Mesendoderm (in vitro differentiated cells): Measurements from ENCODE around the gene CSK.

ENCODE experiments used
- DNase-seq: peaks from one replicate; pipeline ENCODE4 v3.0.0; 2013
- H2AK5ac ChIP-seq: 2 replicates; pipeline ENCODE4 v1.6.1; 2013; ENCODE audit warnings: low read length, inconsistent platforms
- H2BK120ac ChIP-seq: 2 replicates; pipeline ENCODE4 v1.6.1; 2013; ENCODE audit warnings: low read depth, mild to moderate bottlenecking, low read length, moderate library complexity, mixed read lengths
- H2BK15ac ChIP-seq: replicated peaks from 2 replicates; pipeline ENCODE4 v1.6.1; 2013; ENCODE audit warnings: low read depth, mild to moderate bottlenecking, moderate library complexity
- H2BK5ac ChIP-seq: 2 replicates; pipeline ENCODE4 v1.6.1; 2013; ENCODE audit warnings: low read length, inconsistent platforms
- H3K18ac ChIP-seq: 2 replicates; pipeline ENCODE4 v1.6.1; 2013; ENCODE audit warnings: mild to moderate bottlenecking, low read length, mixed read lengths
- H3K23ac ChIP-seq: one replicate; pipeline ENCODE4 v1.6.1; 2013; ENCODE audit warnings: low read length
- H3K27ac ChIP-seq: 2 replicates; pipeline ENCODE4 v1.5.1; 2013; ENCODE audit warnings: low read depth, mild to moderate bottlenecking, inconsistent platforms, low read length, moderate library complexity
- H3K27me3 ChIP-seq: 2 replicates; pipeline ENCODE4 v1.6.1; 2013; ENCODE audit warnings: low read length, control low read depth, mild to moderate bottlenecking, inconsistent platforms; ENCODE audit not compliant: insufficient read depth, poor library complexity
- H3K36me3 ChIP-seq: 2 replicates; pipeline ENCODE4 v1.6.1; 2013; ENCODE audit warnings: low read length, inconsistent platforms; ENCODE audit not compliant: control insufficient read depth, insufficient read depth
- H3K4ac ChIP-seq: one replicate; pipeline ENCODE4 v1.6.1; 2013; ENCODE audit warnings: low read depth, mild to moderate bottlenecking, low read length, moderate library complexity
- H3K4me1 ChIP-seq: 2 replicates; pipeline ENCODE4 v1.6.1; 2013; ENCODE audit warnings: low read depth, low read length, inconsistent platforms; ENCODE audit not compliant: control insufficient read depth
- H3K4me2 ChIP-seq: 2 replicates; pipeline ENCODE4 v1.6.1; 2013; ENCODE audit warnings: low read length
- H3K4me3 ChIP-seq: 2 replicates; pipeline ENCODE4 v1.5.1; 2013; ENCODE audit warnings: mild to moderate bottlenecking, low read length
- H3K56ac ChIP-seq: one replicate; pipeline ENCODE4 v1.6.1; 2013; ENCODE audit warnings: low read length
- H3K79me1 ChIP-seq: 2 replicates; pipeline ENCODE4 v1.6.1; 2013; ENCODE audit warnings: low read length, inconsistent platforms
- H3K79me2 ChIP-seq: 2 replicates; pipeline ENCODE4 v1.6.1; 2013; ENCODE audit warnings: mild to moderate bottlenecking, low read length; ENCODE audit not compliant: control insufficient read depth, insufficient read depth
- H3K9ac ChIP-seq: 2 replicates; pipeline ENCODE4 v1.6.1; 2013; ENCODE audit warnings: low read length, inconsistent platforms
- H4K5ac ChIP-seq: one replicate; pipeline ENCODE4 v1.6.1; 2013; ENCODE audit warnings: low read length
- H4K8ac ChIP-seq: one replicate; pipeline ENCODE4 v1.6.1; 2013; ENCODE audit warnings: low read depth, mild to moderate bottlenecking, control low read depth, low read length, moderate library complexity
- WGBS: extraction: QIAGEN DNeasy Blood & Tissue Kit; methylation state at CpG from one replicate; pipeline ENCODE4 v1.1.7; 2013; ENCODE audit warnings: low lambda C conversion rate, missing lambda C conversion rate; ENCODE audit not compliant: insufficient coverage; ENCODE audit errors: extremely low coverage; 5-methylcytosine and 5-hydroxymethylcytosine counted together

The CSK gene

DNA sequence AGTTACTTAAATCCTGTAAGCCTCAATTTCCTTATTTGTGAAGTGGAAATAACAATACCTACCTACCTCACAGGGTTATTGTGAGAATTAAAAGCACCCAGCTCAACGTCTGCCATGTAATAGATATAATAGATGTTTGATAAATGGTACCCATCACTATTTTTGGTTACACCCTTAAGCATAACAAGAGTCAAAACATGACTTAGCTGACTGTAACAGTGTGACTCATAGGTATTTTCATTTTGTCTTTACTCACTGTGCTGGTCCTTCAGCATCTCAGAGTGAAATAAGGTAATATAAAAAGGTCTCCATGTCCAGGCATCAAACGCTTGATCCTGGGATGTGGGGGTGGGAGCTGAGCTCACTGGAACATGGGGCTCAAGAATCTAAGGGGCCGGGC, 47.6 kb downstream of the CSK start:
- Histone ChIP-seq H2AK5ac (no peak overlapping the region), H3K4me3 (no peak overlapping the region), H3K4me2 (no peak overlapping the region), H3K18ac (no peak overlapping the region), H3K36me3 (no peaks in the 10 kb centered on the region), H3K79me1 (no peaks in the 10 kb centered on the region), H3K79me2 (no peaks in the 10 kb centered on the region), H3K4me1 (no peaks in the 10 kb centered on the region), H3K4ac (no peak overlapping the region), H3K27ac (no peak overlapping the region), H3K56ac (no peak overlapping the region), H3K23ac (no peak overlapping the region), H2BK120ac (no peak overlapping the region), H4K5ac (no peak overlapping the region), H3K27me3 (peaks cover 7% of the 10 kb centered on the region), H2BK15ac (no peak overlapping the region), H4K8ac (no peak overlapping the region), H3K9ac (no peak overlapping the region), H2BK5ac (no peak overlapping the region)
- no CpG with 5 or more reads among the region's 3 CpGs for WGBS
- no peak for DNase-seq

DNA sequence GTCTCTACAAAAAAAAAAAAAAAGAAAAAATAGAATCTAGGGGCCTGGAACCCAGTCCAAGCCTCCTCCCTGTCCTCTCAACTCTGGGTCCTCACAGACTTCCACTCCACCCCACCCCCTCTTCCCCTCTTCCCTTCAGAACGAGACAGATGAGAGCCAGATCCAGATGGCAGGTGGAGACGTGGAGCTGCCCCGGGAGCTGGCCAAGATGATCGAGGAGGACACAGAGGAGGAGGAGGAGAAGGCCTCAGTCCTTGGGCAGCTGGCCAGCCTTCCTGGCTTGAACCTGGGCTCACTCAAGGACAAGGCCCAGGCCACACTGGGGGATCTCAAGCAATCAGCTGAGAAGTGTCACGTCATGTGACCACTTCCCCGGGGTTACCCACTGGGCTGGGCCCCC, 48.1 kb downstream of the CSK start:
- no peak overlapping the region for H4K5ac ChIP-seq
- no peaks in the 10 kb centered on the region for H3K79me2 ChIP-seq
- H2BK15ac ChIP-seq, result no peak overlapping the region
- H3K56ac ChIP-seq, result no peak overlapping the region
- H4K8ac ChIP-seq, result no peak overlapping the region
- no peak overlapping the region for H3K27ac ChIP-seq
- no peaks in the 10 kb centered on the region for H3K79me1 ChIP-seq
- H3K4me2 ChIP-seq, result no peak overlapping the region
- no peak overlapping the region for H3K9ac ChIP-seq
- no peak overlapping the region for H2BK120ac ChIP-seq
- no peak overlapping the region for H2BK5ac ChIP-seq
- H3K4me1 ChIP-seq, result no peaks in the 10 kb centered on the region
- no peak overlapping the region for H2AK5ac ChIP-seq
- H3K36me3 ChIP-seq, result no peaks in the 10 kb centered on the region
- H3K27me3 ChIP-seq, result peaks cover 5% of the 10 kb centered on the region
- no peak overlapping the region for H3K4ac ChIP-seq
- DNase-seq, result no peak
- H3K4me3 ChIP-seq, result no peak overlapping the region
- no CpG with 5 or more reads among the region's 6 CpGs for whole genome bisulfite sequencing
- no peak overlapping the region for H3K23ac ChIP-seq
- no peak overlapping the region for H3K18ac ChIP-seq

DNA sequence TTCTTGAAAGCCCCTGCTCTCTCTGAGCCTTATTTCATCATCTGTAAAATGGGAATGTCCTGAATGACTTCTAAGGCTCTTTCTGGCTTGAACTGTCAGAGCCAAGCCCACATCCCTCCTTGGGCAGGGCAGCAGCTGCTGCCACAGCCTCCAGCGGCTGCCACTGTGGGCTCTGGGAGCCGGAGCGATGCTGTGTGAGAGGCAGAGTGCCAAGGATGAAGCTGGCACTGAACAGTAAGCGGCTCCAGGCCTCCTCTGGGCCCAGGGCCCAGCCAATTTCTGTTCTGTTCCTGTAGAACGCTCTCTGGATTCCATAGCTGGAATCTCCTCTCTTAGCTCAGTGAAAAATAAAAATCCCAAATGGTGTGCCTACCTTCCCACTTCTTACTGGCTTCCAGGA, 49.0 kb downstream of the CSK start:
- no CpG with 5 or more reads among the region's 5 CpGs for WGBS
- H3K27me3 ChIP-seq, result peaks cover 5% of the 10 kb centered on the region

DNA sequence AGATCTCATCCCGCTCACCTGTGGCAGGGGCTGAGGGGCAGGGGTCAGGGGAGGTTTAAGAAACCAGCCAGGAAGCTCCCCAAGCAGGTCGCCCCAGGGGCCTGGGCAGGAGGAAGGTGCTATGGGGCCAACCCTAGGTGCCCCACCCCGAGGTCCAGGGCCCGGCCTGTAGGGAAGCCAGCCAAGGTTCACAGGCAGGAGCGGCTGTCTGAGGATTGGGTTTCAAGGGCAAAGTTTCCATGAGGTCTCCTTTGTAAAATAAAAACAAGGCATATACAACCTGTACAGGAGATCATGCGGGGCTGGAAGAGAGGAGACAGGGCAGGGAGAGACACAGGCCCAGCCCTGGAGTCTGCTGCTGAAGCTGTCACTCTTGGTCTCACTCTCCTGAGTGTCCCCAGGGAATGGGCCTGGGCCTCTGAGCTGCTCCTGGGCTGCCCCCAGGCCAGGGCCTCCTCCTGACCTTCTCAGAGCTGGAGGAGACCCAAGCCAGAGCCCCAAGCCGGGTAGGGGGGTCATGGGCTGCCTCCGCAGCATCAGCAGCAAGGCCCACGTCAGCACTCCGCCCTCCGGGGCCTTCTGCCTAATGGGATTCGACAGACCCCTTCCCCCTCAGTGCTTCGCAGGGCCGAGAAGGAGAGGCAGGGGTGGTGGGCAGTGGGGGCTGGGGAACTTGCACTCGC, 50.1 kb downstream of the CSK start:
- no peak overlapping the region for H2BK120ac ChIP-seq
- H3K4me1 ChIP-seq, result no peaks in the 10 kb centered on the region
- H3K27ac ChIP-seq, result no peak overlapping the region
- no CpG with 5 or more reads among the region's 15 CpGs for WGBS
- no peak overlapping the region for H4K8ac ChIP-seq
- H3K18ac ChIP-seq, result no peak overlapping the region
- H4K5ac ChIP-seq, result no peak overlapping the region
- no peak overlapping the region for H3K9ac ChIP-seq
- H2AK5ac ChIP-seq, result no peak overlapping the region
- H3K36me3 ChIP-seq, result no peaks in the 10 kb centered on the region
- no peak overlapping the region for H3K4ac ChIP-seq
- H3K56ac ChIP-seq, result no peak overlapping the region
- no peaks in the 10 kb centered on the region for H3K79me1 ChIP-seq
- no peak overlapping the region for H2BK5ac ChIP-seq
- H2BK15ac ChIP-seq, result no peak overlapping the region
- H3K79me2 ChIP-seq, result no peaks in the 10 kb centered on the region
- no peak overlapping the region for H3K4me3 ChIP-seq
- H3K4me2 ChIP-seq, result no peak overlapping the region
- H3K27me3 ChIP-seq, result peaks cover 3% of the 10 kb centered on the region
- no peak for DNase-seq
- H3K23ac ChIP-seq, result no peak overlapping the region

More for the DNA sequence above, 49.0 kb downstream of the CSK start:
- Histone ChIP-seq H3K4me3 (no peak overlapping the region), H2AK5ac (no peak overlapping the region), H2BK15ac (no peak overlapping the region), H2BK5ac (no peak overlapping the region), H2BK120ac (no peak overlapping the region), H3K27ac (no peak overlapping the region), H3K36me3 (no peaks in the 10 kb centered on the region), H3K18ac (no peak overlapping the region), H4K5ac (no peak overlapping the region), H3K79me1 (no peaks in the 10 kb centered on the region), H3K4me1 (no peaks in the 10 kb centered on the region), H3K4ac (no peak overlapping the region), H4K8ac (no peak overlapping the region), H3K56ac (no peak overlapping the region), H3K79me2 (no peaks in the 10 kb centered on the region), H3K4me2 (no peak overlapping the region), H3K9ac (no peak overlapping the region), H3K23ac (no peak overlapping the region)
- DNase-seq, result no peak

DNA sequence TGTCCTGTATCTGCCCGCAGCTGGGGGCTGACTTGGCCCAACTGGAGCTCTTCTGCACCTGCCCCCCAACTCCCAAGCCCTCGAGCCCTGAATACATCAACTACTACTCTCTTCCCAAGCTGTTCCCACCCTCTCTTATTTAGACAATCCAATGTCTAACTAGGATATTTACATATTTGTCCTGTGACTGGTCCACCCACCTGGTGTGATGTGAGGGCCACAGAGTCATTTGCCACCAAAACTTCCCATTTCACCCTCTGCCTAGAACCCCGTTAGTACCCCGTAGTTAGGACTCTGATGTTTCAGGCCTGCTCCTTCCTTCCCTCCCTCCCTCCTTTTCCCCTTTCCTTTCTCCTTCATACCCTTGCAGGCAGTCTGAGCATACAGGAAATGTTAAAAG, 50.9 kb downstream of the CSK start:
- Histone ChIP-seq H3K36me3 (no peaks in the 10 kb centered on the region), H3K23ac (no peak overlapping the region), H3K56ac (no peak overlapping the region), H2BK120ac (no peak overlapping the region), H3K4me2 (no peak overlapping the region), H3K27me3 (no peaks in the 10 kb centered on the region), H3K9ac (no peak overlapping the region), H3K4me3 (no peak overlapping the region), H3K4me1 (no peaks in the 10 kb centered on the region), H3K27ac (no peak overlapping the region), H4K8ac (no peak overlapping the region), H2BK15ac (no peak overlapping the region), H3K79me1 (no peaks in the 10 kb centered on the region), H3K18ac (no peak overlapping the region), H2BK5ac (no peak overlapping the region), H3K4ac (no peak overlapping the region), H3K79me2 (no peaks in the 10 kb centered on the region), H4K5ac (no peak overlapping the region), H2AK5ac (no peak overlapping the region)
- WGBS, result no CpG with 5 or more reads among the region's 4 CpGs
- DNase-seq, result no peak
